Measurements from ENCODE around the gene EIF4E3.

The EIF4E3 gene

GRCh38 chr3:71636482-71636881, 88.7 kb downstream of the EIF4E3 start:
- TF ChIP-seq POLR2AphosphoS5 (IDR thresholded peaks at IDR 0.05; ENCODE audit: low read depth), result no peak
- TF ChIP-seq CTCF (IDR thresholded peaks at IDR 0.05; ENCODE audit: insufficient read depth, low read length), result no peak
- TF ChIP-seq SPI1 (IDR thresholded peaks at IDR 0.05; ENCODE audit: borderline replicate concordance, low read depth), result no peak
- no peak for TF ChIP-seq REST (IDR thresholded peaks at IDR 0.05; ENCODE audit: insufficient replicate concordance, low read depth)
- TF ChIP-seq GABPA (IDR thresholded peaks at IDR 0.05; ENCODE audit: low read depth), result no peak
- Histone ChIP-seq H3K27ac (replicated peaks) (no peak overlapping the region), H3K27me3 (ENCODE audit: insufficient read depth, poor library complexity, severe bottlenecking) (no peaks in the 10 kb centered on the region), H3K4me3 (replicated peaks; ENCODE audit: insufficient read depth, low read length) (no peak overlapping the region)
- DNase-seq (ENCODE audit: low read depth in 1 of 2, low spot score in 1 of 2), result no peak

GRCh38 chr3:71636001-71636400, 89.2 kb downstream of the EIF4E3 start:
- DNase-seq (ENCODE audit: low read depth in 1 of 2, low spot score in 1 of 2), result no peak
- H3K27ac ChIP-seq (replicated peaks), result no peak overlapping the region
- no peaks in the 10 kb centered on the region for H3K27me3 ChIP-seq (ENCODE audit: insufficient read depth, poor library complexity, severe bottlenecking)
- TF ChIP-seq POLR2AphosphoS5 (IDR thresholded peaks at IDR 0.05; ENCODE audit: low read depth) (no peak), GABPA (IDR thresholded peaks at IDR 0.05; ENCODE audit: low read depth) (no peak), CTCF (IDR thresholded peaks at IDR 0.05; ENCODE audit: insufficient read depth, low read length) (no peak), REST (IDR thresholded peaks at IDR 0.05; ENCODE audit: insufficient replicate concordance, low read depth) (no peak), SPI1 (IDR thresholded peaks at IDR 0.05; ENCODE audit: borderline replicate concordance, low read depth) (no peak)
- no peak overlapping the region for H3K4me3 ChIP-seq (replicated peaks; ENCODE audit: insufficient read depth, low read length)

- Histone ChIP-seq H3K27me3 (ENCODE audit: insufficient read depth, poor library complexity, severe bottlenecking) (no peaks in the 10 kb centered on the region), H3K4me3 (replicated peaks; ENCODE audit: insufficient read depth, low read length) (no peak overlapping the region), H3K27ac (replicated peaks) (no peak overlapping the region)
- no peak for DNase-seq (ENCODE audit: low read depth in 1 of 2, low spot score in 1 of 2)
- no peak for TF ChIP-seq POLR2AphosphoS5 (IDR thresholded peaks at IDR 0.05; ENCODE audit: low read depth)
- no peak for TF ChIP-seq SPI1 (IDR thresholded peaks at IDR 0.05; ENCODE audit: borderline replicate concordance, low read depth)
- no peak for TF ChIP-seq CTCF (IDR thresholded peaks at IDR 0.05; ENCODE audit: insufficient read depth, low read length)
- no peak for TF ChIP-seq REST (IDR thresholded peaks at IDR 0.05; ENCODE audit: insufficient replicate concordance, low read depth)
- no peak for TF ChIP-seq GABPA (IDR thresholded peaks at IDR 0.05; ENCODE audit: low read depth)
Observed at GRCh38 chr3:71634671-71635070, 90.5 kb downstream of the EIF4E3 start.
